BE2C (cell line): ENCODE data around the gene NCAPD2.
A peak's percentile ranks its signal among the peaks of the same experiment; 100 is the strongest.
"Not testable (repeated sequence)": the region's sequence is repeated elsewhere in the genome, so short reads cannot be mapped to it uniquely, and the experiment has no call there.

ENCODE experiments used
- DNase-seq: peaks from one replicate; pipeline ENCODE4 v3.0.0-alpha.2; 2020
- H3K27me3 ChIP-seq: fragments of 250-450 bp; sonication (Bioruptor Pico); 2 replicates; pipeline ENCODE4 v1.5.1; 2020; ENCODE audit warnings: mild to moderate bottlenecking
- H3K36me3 ChIP-seq: fragments of 250-450 bp; sonication (Bioruptor Pico); 2 replicates; pipeline ENCODE4 v1.5.1; 2020; ENCODE audit warnings: mild to moderate bottlenecking
- H3K4me1 ChIP-seq: fragments of 250-450 bp; sonication (Bioruptor Pico); 2 replicates; pipeline ENCODE4 v1.5.1; 2020
- H3K4me3 ChIP-seq: 2 replicates; pipeline ENCODE4 v1.5.1; 2011; ENCODE audit warnings: low read depth, low read length
- H3K9me3 ChIP-seq: fragments of 250-450 bp; sonication (Bioruptor Pico); 2 replicates; pipeline ENCODE4 v1.5.1; 2020
- TF ChIP-seq, protein P1 (sequence below): IDR thresholded peaks from 2 replicates; pipeline ENCODE4 v1.5.1; 2012; ENCODE audit warnings: mild to moderate bottlenecking, low read depth, low read length

Gene NCAPD2

DNA sequence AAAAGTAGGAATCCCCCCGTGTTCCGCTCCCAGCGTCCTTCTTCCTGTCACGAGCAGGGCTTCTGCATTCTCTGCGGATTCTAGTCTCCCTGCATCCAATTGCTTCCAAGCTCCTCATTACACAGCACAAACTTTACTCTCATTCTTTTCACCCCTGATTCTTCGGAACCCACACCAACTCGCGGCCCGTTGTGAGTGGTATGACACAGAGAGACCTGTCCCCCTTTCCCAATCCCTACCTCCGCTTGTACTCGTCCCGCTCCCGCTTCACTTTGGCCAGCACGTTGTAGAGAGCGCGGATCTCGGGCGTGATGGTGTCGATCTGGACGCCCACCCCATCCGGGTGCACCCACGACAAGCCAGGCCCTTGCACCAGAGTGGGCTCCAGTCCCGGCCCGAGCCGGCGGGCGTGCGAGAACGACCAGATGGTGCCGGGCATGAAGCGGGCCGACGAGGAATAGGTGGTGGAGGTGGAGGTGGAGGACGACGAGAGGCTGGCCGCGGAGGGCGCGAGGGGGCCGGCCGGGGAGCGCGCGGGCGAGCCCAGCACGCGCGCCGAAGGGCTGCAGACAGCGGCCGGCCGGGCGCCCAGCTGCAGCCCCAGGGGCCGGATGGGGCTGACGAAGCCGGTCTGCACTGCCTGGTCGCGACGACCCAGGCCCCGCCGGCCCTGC is 61.3 kb downstream of the NCAPD2 start:
- Histone ChIP-seq H3K4me3 (peak overlapping the region; percentile 99), H3K36me3 (peaks cover 53% of the 10 kb centered on the region), H3K9me3 (no peaks in the 10 kb centered on the region), H3K27me3 (no peaks in the 10 kb centered on the region), H3K4me1 (peaks cover 18% of the 10 kb centered on the region)
- TF ChIP-seq, protein P1, sequence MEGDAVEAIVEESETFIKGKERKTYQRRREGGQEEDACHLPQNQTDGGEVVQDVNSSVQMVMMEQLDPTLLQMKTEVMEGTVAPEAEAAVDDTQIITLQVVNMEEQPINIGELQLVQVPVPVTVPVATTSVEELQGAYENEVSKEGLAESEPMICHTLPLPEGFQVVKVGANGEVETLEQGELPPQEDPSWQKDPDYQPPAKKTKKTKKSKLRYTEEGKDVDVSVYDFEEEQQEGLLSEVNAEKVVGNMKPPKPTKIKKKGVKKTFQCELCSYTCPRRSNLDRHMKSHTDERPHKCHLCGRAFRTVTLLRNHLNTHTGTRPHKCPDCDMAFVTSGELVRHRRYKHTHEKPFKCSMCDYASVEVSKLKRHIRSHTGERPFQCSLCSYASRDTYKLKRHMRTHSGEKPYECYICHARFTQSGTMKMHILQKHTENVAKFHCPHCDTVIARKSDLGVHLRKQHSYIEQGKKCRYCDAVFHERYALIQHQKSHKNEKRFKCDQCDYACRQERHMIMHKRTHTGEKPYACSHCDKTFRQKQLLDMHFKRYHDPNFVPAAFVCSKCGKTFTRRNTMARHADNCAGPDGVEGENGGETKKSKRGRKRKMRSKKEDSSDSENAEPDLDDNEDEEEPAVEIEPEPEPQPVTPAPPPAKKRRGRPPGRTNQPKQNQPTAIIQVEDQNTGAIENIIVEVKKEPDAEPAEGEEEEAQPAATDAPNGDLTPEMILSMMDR = no peak
- no peak for DNase-seq

DNA sequence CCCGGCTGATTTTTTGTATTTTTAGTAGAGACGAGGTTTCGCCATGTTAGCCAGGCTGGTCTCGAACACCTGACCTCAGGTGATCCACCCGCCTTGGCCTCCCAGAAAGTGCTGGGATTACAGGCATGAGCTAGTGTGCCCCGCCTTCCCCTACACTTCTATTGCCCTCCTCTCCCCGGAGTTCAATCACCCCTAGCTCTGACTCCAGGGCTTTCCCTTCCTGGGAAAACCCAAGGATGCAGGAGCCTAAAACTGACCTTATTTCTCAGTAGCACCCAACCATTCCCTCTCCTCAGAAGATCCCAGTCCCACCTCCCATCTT is 62.6 kb downstream of the NCAPD2 start:
- H3K36me3 ChIP-seq = peaks cover 53% of the 10 kb centered on the region
- H3K27me3 ChIP-seq, DNase-seq, H3K9me3 ChIP-seq: not testable (repeated sequence)
- H3K4me3 ChIP-seq = peak overlapping the region; percentile 99; the same call in 1 of the 2 replicates
- H3K4me1 ChIP-seq = peaks cover 18% of the 10 kb centered on the region

DNA sequence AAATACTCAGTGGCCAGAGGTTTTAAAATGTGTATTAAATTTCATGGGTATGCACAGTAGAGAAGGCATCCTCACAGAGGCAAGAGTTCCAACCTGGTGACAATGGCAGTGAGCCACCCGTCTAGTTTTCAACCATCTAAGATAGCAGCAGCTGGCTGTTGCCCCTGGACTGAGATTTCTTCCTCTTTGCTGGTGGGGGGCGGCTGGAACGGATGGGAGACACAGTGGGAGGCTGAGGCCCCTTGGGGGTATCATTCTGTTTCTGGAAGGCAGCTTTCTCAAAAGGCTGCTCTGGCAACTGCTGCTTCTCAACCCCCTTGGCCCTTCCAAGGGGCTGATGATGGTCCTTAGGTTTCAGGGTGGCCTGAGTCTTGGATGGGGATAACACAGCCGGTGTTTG is 63.0 kb downstream of the NCAPD2 start:
- DNase-seq = no peak
- H3K27me3 ChIP-seq = no peaks in the 10 kb centered on the region
- H3K36me3 ChIP-seq = peaks cover 53% of the 10 kb centered on the region
- H3K9me3 ChIP-seq = no peaks in the 10 kb centered on the region
- peaks cover 17% of the 10 kb centered on the region for H3K4me1 ChIP-seq
- TF ChIP-seq, protein P1 = no peak
- no peak overlapping the region for H3K4me3 ChIP-seq

DNA sequence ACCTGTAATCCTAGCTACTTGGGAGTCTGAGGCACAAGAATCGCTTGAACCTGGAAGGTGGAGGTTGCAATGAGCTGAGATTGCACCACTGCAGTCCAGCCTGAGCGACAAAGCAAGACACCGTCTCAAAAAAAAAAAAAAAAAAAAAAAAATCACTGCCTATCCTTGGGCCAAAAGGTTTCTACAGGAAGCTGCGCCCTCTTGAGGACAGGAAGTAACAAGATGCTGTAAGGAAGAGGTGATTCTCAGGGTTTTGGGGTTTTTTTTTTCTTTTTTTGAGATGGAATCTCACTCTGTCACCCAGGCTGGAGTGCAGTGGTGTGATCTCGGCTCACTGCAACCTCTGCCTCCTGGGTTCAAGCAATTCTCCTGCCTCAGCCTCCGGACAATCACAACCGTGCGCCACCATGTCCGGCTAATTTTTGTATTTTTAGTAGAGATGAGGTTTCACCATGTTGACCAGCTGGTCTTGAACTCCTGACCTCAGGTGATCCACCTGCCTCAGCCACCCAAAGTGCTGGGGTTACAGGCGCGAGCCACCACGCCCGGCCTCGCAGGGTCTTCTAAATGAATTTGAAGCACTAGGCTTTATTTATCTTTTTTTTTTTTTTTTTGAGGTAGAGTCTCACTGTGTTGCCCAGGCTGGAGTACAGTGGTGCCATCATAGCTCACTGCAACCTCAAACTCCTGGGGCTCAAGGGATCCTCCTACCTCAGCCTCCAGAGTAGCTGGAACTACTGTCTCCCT is 64.3 kb downstream of the NCAPD2 start:
- TF ChIP-seq, protein P1 = peak; percentile 63
- H3K27me3 ChIP-seq, H3K4me1 ChIP-seq, H3K4me3 ChIP-seq, H3K9me3 ChIP-seq: not testable (repeated sequence)
- H3K36me3 ChIP-seq = peaks cover 56% of the 10 kb centered on the region
- DNase-seq = peak; percentile 59

DNA sequence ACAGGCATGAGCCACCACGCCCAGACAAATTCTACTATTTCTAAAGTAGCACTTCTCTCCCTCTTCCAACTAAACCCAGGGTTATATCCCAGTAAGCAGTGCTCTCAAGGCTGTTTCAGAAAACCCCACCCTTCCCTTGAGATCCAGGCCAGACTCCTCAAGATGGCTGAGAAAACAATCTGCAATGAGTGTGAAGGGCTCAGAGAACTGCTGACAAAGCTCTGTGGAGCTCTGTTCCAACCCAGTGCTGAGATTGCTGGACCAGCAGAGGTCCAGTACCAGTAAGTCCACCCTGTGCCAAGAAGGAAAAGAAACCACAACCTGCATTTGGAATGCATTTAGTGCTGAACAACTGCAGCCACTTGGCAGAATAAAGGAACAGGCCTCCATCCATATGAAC is 65.6 kb downstream of the NCAPD2 start:
- Histone ChIP-seq H3K4me1 (no peaks in the 10 kb centered on the region), H3K9me3 (no peaks in the 10 kb centered on the region), H3K36me3 (peaks cover 65% of the 10 kb centered on the region), H3K27me3 (no peaks in the 10 kb centered on the region), H3K4me3 (no peak overlapping the region)
- TF ChIP-seq, protein P1 = no peak
- DNase-seq = no peak

DNA sequence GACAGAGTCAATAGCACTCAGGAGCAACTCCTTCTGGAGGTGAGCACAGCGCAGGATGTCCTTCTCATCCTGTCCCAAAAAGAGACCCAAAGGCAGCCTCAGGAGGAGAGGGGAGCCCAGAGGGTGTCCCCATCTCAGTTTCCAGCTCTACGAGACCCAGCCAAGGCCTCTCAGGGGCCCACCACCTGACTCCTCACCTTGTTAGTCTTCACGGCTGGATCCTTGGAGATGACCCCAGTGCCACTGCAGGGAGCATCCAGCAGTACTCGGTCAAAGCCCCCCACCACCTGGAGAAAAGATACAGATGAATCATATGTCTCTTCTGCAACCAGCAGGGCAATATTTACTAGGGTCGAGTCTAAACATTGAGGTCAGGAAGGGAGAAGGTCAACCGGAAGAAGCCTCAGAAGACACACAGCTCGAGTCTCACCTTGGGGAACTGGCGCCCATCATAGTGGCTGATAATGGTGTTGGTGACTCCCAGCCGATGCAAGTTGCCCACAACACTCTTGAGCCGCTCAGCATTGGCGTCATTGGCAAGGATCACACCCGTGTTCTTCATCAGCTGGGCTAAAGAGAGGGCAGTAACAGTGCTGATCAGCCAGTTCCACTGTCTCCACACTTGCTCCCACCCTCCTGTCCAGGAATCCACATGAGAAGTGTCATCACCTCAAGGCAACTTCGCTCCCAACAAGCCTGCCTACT is 66.8 kb downstream of the NCAPD2 start:
- H3K36me3 ChIP-seq = peaks cover 75% of the 10 kb centered on the region
- DNase-seq = no peak
- H3K27me3 ChIP-seq = no peaks in the 10 kb centered on the region
- no peak overlapping the region for H3K4me3 ChIP-seq
- TF ChIP-seq, protein P1 = no peak
- no peaks in the 10 kb centered on the region for H3K9me3 ChIP-seq
- no peaks in the 10 kb centered on the region for H3K4me1 ChIP-seq
